Measurements from ENCODE around the gene REPS2.

DNA sequence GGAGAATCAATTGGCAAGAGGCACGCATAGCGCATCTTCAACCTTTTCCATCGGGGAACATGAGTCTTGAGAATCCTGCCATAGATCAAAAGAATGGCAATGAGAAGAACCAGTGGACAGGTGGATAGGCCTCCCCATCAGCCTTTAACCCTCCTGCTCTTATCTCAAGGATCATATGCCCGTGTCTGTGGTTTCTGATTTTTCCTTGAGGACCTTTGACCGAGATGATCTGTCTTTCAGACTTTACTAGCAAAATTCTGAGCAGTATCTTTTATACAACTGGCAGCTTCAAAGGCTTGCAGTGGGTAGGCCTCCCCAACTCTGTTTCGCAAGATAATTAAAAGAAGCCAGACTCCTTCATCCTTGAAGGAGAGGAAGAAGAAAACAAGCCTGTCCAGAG is 174.4 kb downstream of the REPS2 start:
- TF ChIP-seq, protein P1, sequence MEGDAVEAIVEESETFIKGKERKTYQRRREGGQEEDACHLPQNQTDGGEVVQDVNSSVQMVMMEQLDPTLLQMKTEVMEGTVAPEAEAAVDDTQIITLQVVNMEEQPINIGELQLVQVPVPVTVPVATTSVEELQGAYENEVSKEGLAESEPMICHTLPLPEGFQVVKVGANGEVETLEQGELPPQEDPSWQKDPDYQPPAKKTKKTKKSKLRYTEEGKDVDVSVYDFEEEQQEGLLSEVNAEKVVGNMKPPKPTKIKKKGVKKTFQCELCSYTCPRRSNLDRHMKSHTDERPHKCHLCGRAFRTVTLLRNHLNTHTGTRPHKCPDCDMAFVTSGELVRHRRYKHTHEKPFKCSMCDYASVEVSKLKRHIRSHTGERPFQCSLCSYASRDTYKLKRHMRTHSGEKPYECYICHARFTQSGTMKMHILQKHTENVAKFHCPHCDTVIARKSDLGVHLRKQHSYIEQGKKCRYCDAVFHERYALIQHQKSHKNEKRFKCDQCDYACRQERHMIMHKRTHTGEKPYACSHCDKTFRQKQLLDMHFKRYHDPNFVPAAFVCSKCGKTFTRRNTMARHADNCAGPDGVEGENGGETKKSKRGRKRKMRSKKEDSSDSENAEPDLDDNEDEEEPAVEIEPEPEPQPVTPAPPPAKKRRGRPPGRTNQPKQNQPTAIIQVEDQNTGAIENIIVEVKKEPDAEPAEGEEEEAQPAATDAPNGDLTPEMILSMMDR (IDR thresholded peaks at IDR 0.05) = no peak
- TF ChIP-seq POLR2A (IDR thresholded peaks at IDR 0.05) (no peak), POLR2AphosphoS5 (IDR thresholded peaks at IDR 0.05) (no peak)
